GM18909 (cell line): ENCODE results near the gene TBC1D7.

Experiments used
- ATAC-seq: cut with Tn5 transposase; IDR thresholded peaks from one replicate; pipeline ENCODE4 v1.9.1; 2021; ENCODE audit warnings: mild to moderate bottlenecking; ENCODE audit not compliant: unreplicated experiment, poor library complexity

The TBC1D7 gene

GRCh38 chr6:13274707-13275434, 53.5 kb downstream of the TBC1D7 start:
- no peak for ATAC-seq

GRCh38 chr6:13273931-13274706, 54.2 kb downstream of the TBC1D7 start:
- ATAC-seq = peak; percentile 46

DNA sequence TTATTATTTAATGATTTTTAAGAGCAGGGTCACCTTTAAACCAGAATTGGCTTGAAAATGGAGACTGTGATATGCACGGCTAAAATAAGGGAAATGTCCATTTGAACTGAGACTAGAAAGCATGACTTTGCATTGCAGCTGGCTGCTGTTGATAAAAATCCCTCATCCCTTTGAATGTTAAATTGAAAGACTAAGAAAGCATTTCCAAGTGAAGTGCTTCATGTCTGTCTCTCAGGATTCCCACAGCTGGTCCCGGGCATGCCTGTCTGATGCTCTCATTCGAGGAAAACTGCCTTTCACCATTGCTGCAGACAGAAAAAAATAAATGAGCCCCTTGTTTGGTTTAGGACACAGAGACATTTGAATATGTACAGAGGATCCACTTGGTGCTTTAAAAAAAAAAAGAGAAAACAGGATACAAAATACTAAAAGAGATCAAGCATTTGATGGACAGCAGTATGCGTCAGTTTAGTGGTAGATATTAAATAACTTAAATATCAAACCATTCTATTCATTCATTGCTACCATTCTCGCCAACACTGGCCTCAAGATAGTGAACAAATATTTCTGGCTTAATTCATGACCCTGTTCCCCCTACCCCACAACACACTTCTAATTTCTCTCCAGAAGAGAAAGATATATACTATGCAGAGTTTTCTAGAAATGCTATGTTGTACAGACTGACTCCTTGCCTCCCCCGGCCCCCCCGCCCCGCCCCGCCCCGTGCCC, 55.0 kb downstream of the TBC1D7 start:
- ATAC-seq = no peak

GRCh38 chr6:13272131-13273046, 55.9 kb downstream of the TBC1D7 start:
- ATAC-seq = peak; percentile 74

- ATAC-seq = no peak
Measured at GRCh38 chr6:13268913-13269518, 59.3 kb downstream of the TBC1D7 start.

- ATAC-seq = no peak
Measured at GRCh38 chr6:13267142-13267651, 61.1 kb downstream of the TBC1D7 start.

GRCh38 chr6:13263669-13264068, 64.7 kb downstream of the TBC1D7 start:
- ATAC-seq = no peak

- ATAC-seq = no peak
Measured at GRCh38 chr6:13262302-13263230, 65.8 kb downstream of the TBC1D7 start.

GRCh38 chr6:13261464-13261994, 66.8 kb downstream of the TBC1D7 start:
- peak; percentile 73 for ATAC-seq

GRCh38 chr6:13260831-13261230, 67.5 kb downstream of the TBC1D7 start:
- peak; percentile 34 for ATAC-seq

DNA sequence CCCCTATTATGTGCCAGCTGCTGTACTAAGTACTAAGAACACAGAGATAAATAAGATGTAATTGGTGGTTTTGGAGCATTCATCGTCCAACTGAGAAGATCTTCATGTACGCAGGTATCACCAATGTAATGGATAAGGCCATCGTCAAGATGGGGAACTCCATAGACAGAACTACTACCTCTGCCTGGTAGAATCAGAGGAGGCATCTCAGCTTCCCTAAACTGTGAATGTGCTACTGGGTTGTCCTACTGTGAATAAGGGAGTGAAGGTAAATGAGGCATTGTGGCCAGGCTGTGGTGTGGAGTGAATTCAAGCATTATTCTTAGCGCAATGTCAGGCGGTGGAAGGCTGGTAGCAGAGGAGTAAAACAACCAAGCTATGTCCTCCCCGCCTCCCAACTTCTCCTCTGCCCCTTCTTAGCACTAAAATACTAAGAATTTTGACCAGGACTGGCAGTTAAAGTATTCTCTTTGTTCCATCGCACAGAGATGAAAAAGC, 68.2 kb downstream of the TBC1D7 start:
- ATAC-seq = no peak

- peak; percentile 35 for ATAC-seq
Measured at GRCh38 chr6:13259393-13259792, 68.9 kb downstream of the TBC1D7 start.

GRCh38 chr6:13256266-13257001, 71.9 kb downstream of the TBC1D7 start:
- no peak for ATAC-seq
